Inflammatory macrophage (primary cell): Measurements from ENCODE around the gene TSC22D3.
"Not testable (repeated sequence)": the region's sequence is repeated elsewhere in the genome, so short reads cannot be mapped to it uniquely, and the experiment has no call there.

Source experiments
- DNase-seq, 2 donors: peaks; one replicate each; pipeline ENCODE4 v3.0.0-alpha.2; 2020 to 2022

TSC22D3 gene

GRCh38 chrX:107682256-107682655 is 93.3 kb downstream of the TSC22D3 start:
- DNase-seq, result no peak

- peak; percentile 34 to 38 for DNase-seq
Observed at GRCh38 chrX:107678957-107679740, 96.4 kb downstream of the TSC22D3 start.

- DNase-seq, result no peak
Observed at GRCh38 chrX:107677909-107678308, 97.7 kb downstream of the TSC22D3 start.

GRCh38 chrX:107677501-107677901 is 98.1 kb downstream of the TSC22D3 start:
- no peak for DNase-seq

GRCh38 chrX:107676559-107677378 is 98.8 kb downstream of the TSC22D3 start:
- DNase-seq, result peak; percentile 79 to 88

GRCh38 chrX:107675823-107676555 is 99.6 kb downstream of the TSC22D3 start:
- DNase-seq, result peak; percentile 25 to 30

- DNase-seq, result no peak
Observed at GRCh38 chrX:107675365-107675654, 100.3 kb downstream of the TSC22D3 start.

- DNase-seq, result peak; percentile 20 to 33
Observed at GRCh38 chrX:107674480-107675364, 100.9 kb downstream of the TSC22D3 start.

- peak; percentile 50 to 64 for DNase-seq
Observed at GRCh38 chrX:107673933-107674479, 101.6 kb downstream of the TSC22D3 start.

- no peak for DNase-seq
Observed at GRCh38 chrX:107673431-107673830, 102.2 kb downstream of the TSC22D3 start.

GRCh38 chrX:107672955-107673378 is 102.6 kb downstream of the TSC22D3 start:
- DNase-seq, result peak; percentile 22 to 42

GRCh38 chrX:107671256-107671655 is 104.3 kb downstream of the TSC22D3 start:
- DNase-seq, result not testable (repeated sequence)

GRCh38 chrX:107669885-107670628 is 105.5 kb downstream of the TSC22D3 start:
- DNase-seq, result no peak

GRCh38 chrX:107669261-107669660 is 106.3 kb downstream of the TSC22D3 start:
- no peak for DNase-seq

- not testable (repeated sequence) for DNase-seq
Observed at GRCh38 chrX:107668710-107669109, 106.9 kb downstream of the TSC22D3 start.

- no peak for DNase-seq
Observed at GRCh38 chrX:107667426-107667825, 108.2 kb downstream of the TSC22D3 start.

GRCh38 chrX:107666931-107667330 is 108.7 kb downstream of the TSC22D3 start:
- DNase-seq, result no peak
